OCI-LY7 (cell line): ENCODE measurements around the gene EFNA5.

Experiments
- EZH2phosphoT487 ChIP-seq: fragments of 200-600 bp; sonication (generic); IDR thresholded peaks from 2 replicates; pipeline ENCODE4 v1.6.1; 2018; ENCODE audit warnings: low read depth, borderline replicate concordance, mild to moderate bottlenecking, mixed run types, antibody characterized with exemption, low read length, moderate library complexity, mixed read lengths
- TF ChIP-seq, protein P1 (sequence below): fragments of 200-600 bp; sonication (generic); conservative IDR thresholded peaks from 2 replicates; pipeline ENCODE4 v1.5.1; 2014; ENCODE audit warnings: mild to moderate bottlenecking, antibody characterized with exemption, low read length, moderate library complexity, mixed read lengths

DNA sequence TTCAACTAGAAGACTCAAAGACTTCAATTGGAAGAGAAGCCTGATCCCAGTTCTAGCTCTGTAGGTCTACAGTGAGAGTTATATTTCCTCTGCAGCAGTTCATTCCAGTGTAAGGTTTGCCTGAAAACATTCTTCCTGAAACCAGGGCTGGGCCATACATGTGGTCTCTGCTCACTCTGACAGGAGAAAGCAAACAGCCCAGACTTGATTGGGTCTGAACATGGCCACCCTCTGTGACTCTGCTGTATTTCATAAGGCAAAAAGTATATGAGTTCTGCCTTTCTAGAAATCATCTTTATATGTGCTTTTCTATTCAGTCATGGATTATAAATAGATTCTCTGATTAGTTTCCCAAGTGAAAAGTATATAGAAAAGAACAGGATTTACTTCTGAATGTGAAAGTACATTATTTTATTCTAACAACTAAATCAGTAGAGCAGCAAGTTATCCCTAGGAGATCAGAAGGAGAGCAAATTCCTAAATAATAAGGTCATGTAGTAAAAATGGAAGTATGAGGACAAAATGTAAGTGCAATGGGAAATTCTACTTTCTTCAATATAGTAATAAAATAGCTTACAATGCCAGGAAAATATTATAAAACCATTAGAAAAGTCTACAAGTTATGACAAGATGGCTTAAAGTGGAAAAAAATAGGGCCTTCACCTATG is 144.3 kb downstream of the EFNA5 start:
- TF ChIP-seq, protein P1, sequence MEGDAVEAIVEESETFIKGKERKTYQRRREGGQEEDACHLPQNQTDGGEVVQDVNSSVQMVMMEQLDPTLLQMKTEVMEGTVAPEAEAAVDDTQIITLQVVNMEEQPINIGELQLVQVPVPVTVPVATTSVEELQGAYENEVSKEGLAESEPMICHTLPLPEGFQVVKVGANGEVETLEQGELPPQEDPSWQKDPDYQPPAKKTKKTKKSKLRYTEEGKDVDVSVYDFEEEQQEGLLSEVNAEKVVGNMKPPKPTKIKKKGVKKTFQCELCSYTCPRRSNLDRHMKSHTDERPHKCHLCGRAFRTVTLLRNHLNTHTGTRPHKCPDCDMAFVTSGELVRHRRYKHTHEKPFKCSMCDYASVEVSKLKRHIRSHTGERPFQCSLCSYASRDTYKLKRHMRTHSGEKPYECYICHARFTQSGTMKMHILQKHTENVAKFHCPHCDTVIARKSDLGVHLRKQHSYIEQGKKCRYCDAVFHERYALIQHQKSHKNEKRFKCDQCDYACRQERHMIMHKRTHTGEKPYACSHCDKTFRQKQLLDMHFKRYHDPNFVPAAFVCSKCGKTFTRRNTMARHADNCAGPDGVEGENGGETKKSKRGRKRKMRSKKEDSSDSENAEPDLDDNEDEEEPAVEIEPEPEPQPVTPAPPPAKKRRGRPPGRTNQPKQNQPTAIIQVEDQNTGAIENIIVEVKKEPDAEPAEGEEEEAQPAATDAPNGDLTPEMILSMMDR, result no peak
- TF ChIP-seq EZH2phosphoT487, result no peak
